ENCODE data around the gene IGSF21.
A peak's percentile ranks its signal among the peaks of the same experiment; 100 is the strongest.

The IGSF21 gene

DNA sequence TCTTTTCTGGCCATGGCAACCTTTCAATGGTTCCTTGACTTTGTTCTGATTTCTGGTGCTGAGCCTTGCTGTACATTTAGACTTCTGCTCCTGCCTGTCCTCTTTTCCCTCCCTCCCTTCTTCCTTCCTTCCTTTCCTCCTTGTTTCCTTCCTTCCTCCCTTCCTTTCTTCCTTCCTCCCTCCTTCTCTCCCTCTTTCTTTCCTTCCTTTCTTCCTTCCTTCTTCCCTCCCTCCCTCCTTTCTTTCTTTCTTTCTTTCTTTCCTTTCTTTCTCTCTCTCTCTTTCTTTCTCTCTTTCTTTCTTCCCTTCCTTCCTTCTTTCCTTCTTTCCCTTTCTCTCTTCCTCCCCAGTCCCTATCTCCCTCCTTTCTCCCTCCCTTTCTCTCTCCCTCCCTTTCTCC lies 10.4 kb upstream of the IGSF21 start:
- DNase-seq = no peak

DNA sequence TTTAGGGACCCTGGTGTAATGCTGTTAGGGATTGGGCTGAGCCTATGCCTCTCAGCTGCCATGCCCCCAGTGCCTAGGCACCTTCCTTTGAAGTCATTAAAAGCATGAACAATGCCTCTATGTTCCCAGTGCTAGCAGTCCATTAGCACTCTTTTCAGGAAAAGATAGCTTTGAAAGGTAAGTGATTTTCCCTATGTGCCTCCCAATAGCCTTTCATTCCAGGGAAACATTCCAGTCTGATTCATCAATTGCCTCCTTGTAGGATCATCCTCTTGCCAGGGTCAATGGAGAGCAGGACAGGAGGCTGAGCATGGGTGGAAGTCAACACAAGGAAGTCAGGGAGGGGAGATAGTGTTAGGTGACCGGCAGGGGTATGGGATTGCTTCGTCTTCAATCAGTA lies 8.6 kb upstream of the IGSF21 start:
- no peak for DNase-seq

DNA sequence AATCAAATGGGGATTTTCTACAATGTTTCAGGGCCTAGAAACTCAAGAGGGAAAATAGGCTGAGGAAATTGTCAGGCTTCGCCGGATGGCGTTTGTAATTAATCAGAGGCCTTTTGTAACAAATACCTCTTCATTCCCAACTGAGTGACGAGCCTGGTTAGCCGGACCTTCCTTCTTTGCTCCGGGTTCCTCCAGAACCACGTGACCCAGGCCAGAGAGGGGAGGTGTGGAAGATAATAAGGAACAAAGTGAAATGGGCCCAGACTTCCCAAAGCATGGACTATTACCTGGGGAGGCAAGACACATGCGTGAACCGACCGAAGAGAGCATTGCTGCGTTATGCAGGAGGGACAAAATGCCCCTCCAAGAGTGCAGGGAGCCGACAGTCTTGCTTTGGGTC lies 7.5 kb upstream of the IGSF21 start:
- no peak for DNase-seq

DNA sequence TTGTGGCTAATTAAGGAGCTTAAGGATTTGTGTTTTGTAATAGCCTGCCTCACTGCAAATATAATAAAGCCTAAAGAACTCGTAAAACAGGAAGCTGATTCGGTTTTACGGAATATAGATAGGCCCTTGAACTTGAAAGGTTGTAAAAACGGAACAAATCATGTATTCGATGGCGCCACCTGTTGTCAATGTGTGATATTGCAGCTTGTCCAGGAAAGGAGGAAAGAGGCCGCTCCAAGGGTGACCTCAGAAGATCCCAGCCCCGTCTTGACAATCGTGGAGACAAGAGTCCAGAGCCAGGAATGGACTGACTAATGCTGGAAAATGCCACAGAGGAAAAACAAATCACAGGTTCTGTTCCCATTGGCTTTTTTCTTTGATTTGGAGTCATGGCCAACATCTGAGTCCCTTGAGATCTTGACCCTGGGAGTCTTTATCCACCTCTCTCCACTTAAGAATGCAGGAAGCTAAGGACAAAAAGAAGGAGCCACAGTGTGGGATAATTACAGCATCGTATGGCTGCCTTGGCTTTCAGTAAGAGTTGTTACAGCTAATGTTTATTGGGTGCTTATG lies 7.0 kb upstream of the IGSF21 start:
- DNase-seq = peak; percentile 42

DNA sequence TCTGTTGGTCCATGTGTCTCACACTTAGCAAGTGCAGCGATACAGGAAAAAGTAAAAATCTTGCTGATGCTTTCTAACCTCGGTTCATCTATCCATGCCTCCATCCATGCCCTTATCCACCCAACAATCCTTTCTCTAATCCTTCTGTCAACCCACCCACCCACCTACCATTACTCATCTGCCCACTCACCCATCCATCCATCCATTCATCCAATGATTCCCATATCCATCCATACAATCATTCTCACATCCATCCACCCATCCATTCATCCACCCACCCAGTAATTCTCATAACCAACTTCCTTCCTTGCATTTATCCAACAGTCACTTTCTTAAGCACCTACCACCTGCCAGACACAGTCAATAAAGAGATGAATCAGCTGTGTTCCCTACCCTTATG lies 6.1 kb upstream of the IGSF21 start:
- DNase-seq = no peak

DNA sequence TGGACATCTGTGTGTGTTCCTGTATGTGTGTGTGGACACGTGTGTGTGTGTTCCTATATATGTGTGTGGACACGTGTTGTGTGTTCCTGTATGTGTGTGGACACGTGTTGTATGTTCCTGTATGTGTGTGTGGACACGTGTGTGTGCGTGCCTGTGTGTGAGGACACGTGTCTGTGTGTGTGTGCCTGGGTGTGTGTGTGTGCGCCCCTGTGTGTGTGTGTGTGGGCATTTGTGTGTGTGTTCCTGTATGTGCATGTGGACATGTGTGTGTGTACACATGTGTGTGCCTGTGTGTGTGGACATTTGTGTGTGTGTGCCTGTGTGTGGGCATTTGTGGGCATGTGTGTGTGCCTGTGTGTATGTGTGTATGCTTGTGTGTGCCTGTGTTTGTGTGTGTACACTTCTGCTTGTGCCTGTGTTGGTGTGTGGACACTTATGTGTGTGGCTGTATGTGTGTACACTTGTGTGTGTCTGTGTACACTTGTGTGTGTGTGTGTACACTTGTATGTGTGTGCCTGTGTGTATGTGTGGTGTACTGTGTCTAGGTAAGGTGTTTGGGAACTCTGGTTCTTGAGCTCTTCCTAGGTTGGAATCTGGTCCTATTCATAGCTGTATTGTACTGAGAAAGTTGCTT lies 3.7 kb upstream of the IGSF21 start:
- DNase-seq = no peak

DNA sequence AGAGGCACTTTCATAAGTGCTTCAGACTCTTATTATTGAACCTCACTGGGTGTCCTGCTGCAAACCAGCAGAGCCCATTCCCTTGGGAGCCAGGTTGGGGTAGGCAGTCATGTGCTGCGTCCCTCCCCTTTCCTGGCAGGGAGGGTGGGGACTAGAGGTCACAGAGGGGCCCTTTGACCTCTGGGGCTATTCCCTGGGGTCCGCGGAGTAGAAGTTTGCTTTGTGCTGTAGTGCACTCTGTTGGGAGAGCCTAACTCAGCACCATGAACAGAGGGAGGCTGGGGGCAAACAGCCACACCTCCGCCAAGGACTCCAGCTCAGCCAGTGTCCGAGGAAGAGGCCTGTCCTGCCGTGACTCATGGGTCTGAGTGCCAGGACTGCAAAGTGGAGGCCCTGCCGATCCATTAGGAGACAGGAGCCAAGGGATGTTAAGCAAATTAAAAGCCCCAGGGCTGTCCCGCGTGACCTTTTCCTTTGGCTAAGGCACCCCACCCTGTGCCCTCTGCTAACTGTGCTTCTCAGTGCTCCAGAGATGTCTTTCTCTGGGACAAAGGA lies 3.0 kb upstream of the IGSF21 start:
- DNase-seq = no peak

DNA sequence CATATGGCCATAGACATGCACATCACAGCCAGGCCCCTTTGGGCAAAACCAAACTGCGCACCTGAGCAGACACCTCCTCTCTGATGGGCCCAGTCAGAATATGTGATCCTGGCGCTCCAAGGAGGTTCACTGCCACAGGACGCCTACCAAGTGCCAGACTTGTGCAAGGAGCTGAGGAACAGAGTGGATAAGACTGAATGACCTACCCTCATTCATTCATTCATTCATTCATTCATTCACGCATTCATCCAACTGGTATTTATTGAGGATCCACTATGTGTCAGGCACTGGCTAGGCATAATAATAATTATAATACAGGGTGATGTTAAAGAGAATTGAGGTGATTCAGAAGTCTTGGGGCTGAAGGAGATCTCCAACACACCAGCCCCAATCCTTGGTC lies 2.4 kb upstream of the IGSF21 start:
- no peak for DNase-seq

DNA sequence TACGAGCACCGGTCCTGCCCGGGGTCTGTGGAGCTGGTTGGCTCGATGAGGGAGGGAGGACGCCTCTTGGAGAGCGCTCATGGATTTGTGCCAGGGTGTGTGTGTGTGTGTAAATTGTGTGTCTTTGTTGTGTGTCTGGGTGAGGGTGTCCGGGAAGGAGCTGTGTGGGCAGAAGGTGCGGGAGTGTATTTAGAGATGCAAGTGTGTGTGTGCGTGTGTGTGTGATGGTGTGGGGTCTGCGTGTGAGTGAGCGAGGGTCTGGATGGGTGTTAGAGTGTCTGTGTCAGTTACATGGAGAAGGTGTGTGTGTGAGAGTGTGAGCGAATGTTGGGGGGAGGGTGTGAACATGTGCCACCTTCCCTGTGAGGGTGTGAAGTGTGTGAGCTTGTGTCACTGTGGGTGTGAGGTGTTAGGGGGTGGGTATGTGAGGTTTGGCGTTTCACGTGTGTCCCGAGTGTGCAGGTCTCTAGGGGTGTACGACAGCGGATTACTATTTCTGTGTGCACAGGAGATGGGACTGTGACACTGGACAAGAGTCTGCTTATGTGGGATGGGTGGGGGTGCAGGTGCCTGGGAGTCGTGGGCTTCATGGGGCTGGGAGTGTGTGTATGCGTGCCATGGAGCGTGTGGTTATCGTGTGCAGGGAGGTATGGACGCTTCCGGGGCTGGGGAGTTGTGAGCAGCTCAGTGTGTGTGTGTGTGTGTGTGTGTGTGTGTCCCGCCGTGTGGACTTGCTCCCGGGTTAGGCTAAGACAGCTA lies 880 bp downstream of the IGSF21 start:
- DNase-seq = no peak

DNA sequence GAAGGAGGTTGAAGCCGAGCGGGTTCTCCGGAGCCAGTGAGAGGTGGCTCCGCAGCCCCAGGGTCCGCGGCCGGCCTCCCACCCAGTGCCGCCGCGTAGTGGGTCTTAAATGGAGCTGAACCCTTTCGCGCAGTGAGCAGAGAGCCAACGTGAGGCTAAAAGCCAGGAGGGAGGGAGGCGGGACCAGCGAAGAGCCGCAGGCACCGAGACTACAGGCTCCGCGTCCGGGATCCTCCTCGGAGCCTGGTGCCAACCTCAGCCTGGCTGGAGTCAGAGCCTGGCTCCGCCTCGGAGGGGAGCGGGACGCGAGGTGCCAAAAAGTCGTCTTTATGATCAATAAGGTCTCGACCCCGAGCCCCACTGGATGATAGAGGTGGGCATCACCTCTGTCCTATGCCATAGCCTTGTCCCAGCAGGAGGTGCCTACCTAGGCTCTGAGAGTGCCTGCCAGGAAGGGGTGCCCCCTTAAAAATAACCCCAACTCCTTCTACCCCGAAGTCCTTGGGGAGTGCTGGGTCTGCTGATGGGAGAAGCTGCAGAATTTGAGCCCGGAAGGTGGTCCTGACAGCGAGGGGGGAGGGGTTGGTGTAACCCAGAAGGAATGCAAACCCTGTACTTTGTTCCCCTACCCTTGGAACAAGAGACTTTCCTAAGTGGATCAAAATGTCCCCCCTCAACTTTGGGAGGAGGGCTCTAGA lies 1.6 kb downstream of the IGSF21 start:
- DNase-seq = no peak

DNA sequence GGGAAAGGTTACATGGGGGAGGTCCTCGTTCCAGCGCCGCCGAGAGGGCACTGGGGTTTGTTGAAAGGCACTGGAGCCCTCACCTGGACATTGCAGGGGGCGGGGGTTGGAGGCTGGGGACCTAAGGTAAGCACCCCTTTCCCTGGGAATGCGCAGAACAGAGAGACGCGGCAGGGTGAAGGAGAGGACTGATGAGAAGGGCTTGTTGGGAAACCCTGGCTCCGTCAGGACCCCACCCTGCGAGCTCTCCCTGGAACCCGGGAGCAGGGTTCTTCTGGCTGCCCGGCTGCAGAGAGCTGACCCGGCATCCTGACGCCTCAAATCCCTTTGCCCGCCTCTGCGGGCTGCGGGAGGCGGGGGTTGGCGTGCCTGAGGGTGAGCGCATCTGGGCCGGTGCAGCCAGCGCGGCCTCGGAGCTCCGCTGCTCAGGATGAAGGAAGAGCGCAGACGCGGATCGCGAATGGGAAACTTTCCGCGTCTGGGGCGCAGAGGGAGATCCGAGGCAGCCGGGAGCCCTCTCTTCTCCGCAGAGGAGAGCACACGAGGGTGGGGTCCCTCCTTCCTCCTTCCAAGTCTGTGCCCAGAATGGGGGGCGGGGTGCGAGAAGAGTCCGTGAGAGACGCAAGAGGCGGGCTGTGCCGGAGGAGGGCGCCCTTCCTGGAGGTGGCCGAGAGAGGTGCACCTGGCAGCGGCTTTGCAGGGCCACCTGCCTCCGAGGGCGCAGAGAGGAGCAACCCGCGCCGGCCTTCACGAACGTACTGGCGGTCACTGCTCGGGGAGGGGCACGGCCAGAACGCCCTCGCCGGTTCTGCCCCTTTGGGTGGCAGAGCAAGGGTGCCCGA lies 2.4 kb downstream of the IGSF21 start:
- DNase-seq = no peak

DNA sequence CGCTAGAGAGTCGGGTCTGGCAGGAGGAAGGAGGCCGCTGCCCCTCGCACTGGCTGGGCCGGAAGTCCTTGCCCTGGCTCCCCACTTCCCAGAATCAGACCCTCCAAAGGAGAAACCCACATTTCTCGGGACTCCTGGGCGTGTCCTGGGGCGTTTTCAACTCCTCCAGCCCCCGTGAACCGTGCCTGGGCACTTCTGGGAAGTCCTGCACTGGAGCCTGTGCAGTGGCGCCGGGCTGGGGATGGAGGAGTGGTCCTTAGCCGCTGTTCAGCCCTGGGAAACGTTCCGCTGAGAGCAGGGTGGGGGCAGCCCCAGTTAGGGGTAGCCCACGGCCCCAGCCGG lies 3.0 kb downstream of the IGSF21 start:
- DNase-seq = no peak

DNA sequence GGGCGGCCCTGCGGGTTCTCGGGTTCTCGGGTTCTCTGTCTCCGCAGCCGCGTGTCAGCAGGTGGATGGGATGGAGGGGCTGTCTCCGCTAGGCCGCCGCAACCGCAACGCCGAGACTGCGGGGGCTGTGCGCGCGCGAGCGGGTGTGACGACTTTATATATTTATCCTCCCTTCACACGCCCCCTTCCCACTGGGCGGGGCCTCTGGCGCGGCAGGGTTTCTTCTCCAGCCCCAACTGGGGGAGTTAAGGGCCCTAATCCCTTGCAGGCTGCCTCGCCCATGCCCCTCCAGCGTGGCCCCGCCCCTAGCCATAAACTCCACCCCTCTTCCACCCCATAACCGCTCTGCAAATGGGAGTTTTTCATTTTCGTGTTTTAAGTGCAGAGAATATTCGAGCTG lies 3.4 kb downstream of the IGSF21 start:
- DNase-seq = no peak

DNA sequence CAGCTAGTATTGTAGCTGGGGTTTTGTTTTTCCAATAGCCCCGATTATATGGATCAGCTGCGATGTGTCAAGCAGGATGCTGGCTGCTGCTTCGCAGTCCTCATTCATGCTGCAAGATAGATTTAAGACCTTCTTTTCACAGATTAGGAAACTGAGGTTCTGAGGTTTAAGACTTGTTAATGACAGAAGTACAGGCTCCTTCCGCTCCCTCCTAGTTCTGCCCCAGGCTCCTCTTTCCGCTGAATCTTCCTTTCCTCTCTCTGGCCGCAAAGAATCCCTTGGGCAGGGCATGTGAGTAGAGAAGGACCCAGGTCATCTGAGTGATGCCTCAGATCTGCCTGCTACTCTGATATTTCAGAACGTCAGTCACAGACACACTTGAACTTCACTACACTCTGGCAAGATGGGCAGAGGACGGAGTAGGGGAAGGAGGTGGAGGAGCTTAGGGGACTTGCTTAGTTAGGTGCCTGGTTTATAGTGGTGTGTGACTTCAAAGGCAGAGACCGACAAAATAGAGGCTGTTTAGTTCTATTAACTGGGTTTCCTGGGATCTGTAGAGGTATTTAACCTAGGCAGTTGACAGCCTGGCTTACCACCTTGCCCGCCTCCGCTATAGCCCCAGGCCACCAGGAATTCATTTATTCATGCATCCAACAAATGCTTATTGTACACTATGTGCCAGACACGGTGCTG lies 4.2 kb downstream of the IGSF21 start:
- no peak for DNase-seq

DNA sequence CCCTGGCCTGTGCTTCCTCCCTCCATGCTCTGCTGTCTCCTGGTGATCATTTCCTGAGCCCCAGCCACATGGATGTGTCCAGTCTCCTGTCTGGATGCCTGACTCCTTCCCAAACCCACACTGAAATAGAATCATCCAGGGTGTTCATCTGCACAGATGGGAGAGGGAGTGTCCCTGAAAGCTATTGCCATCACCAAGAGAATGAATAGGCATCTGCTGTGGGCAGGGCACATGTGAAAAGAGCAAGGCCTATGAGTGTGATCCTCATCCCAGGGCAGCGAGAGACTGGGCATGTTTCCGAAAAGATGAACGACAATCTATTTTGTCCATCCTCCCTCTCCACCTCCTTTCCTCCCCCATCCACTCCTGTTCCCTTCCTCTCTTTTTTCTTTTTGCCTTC lies 5.0 kb downstream of the IGSF21 start:
- no peak for DNase-seq

DNA sequence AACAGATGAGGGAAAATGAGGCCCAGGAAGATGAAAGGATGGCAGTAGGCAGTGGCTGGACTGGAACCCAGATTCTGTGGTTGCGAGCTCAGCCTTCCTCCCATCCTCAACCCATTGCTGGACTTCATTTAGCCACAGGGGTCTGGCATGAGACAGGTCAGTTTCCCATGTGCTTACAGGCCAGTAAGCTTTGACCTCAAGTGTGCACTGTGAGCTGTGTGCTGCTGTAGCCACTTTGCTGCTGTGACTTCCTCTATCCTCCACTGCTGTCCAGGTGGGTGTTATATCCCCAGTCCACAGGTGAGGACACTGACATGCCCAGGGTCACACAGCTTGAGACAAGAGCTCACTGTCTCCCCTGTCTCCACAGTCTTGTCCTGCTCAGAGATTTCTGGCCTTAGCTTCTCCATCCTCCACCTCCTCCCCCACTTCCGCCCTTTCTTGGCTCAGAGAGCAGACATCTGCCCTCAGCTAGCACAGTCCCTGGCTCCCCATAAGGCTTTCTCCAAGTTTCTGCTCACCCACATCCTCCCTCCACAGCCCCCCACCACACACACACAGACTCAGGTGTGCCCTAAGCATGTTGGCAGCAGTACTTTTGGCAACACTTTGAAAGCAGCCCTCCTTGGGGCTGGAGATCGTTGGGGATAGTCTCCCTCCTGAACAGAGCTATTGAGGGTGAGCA lies 7.3 kb downstream of the IGSF21 start:
- no peak for DNase-seq

DNA sequence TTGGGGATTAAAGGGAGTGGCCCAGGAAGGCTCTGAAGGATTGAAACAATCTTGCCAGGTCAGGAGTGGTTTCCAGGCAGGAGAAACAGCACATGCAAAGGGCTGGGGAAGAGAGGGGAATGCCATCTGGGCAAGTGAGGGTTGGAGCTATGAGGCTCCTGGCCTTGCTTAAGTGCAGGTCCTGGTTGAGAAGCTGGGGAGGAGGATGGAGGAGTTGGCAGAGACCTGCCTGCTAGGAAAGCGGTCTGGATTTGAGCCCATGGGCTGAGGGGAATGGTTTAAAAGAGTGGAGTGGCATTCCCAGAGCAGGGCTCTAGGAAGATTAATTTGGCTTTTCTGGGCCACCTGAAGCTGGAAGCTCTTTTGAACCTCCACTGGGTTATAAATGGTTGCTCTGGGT lies 9.2 kb downstream of the IGSF21 start:
- DNase-seq = no peak

DNA sequence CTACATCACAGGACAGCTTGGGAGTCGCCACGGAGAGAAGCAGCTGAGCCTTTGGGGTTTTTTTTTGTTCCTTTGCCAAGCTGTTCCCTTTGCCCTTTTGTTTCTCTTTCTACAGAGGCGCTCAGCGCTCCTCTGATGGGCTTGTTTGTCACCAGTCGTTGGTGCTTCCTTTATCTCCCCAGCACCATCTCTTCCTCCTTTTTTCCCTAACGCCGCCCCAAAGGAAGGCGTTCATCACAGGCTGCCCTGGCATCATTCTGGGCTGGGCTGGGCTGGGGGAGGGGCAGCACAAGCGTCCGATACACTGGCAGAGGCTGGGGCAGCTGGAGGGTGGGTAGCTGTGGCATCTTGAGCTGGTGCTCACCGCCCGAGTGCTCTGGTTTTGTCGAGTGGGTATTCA lies 10.5 kb downstream of the IGSF21 start:
- no peak for DNase-seq

DNA sequence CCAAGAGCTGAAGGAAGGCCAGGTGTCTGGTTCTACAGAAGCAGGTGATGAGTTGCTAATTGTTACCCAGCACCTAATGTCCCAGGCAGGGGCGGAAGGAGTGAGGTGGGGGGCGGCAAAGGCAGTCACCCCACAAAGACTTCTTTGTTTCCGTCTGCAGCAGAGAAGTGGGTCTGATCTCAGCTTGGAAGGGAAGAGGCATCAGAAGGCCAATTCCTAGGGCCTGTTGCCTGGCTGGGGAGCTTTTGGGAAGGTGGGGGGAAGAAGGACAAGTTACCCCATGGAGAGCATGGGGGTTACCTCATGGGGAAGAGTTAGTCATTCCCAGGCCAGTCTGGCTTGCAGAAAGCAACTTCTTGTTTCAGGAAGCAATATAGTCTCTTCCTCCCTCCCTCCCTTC lies 10.9 kb downstream of the IGSF21 start:
- no peak for DNase-seq

DNA sequence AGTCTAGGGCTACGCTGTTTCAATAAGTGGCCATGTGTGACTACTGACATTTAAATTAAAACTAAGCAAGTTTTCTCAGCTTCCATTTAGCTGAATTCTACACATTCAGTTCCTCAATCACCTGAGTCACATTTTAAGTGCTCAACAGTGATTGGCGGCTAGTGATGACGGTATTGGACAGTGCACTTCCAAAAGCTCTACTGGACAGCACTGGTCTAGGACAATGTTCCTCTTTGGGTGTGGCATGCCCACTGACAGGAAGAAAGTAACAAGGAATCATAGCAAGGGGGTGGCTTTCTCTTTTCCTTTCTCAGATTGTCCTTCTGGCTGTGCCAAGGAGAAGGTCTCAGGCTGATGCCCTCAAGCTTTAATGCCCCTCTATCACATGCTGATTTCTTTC lies 11.7 kb downstream of the IGSF21 start:
- no peak for DNase-seq

DNA sequence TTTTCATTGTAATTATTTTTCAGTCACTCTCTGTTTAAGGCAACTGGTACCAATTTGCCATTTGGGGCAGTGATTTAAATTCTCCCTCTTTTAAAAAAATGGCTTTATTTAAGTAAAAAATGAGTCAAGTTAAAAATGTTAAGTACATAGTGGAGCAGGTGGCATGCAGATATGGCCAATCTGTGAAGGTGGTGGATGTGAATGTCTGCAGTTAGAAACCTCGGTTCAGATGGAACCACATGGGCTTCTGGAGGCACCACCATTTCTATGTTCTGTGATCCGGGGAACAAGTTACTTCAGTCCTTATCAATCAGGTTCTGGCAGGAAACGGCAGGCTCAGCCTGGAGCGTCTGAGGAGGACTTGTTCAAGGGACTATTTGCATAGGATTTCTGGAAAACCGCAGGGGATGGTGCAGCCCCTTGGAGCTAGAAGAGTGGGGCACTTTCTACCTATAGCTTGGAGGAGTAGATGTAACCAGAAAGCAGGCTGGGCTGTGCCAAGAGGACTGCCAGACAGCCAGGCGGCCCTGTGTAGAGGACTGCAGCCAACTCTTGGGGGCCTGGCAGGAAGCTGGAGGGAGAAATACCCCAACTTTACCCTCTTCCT lies 12.3 kb downstream of the IGSF21 start:
- DNase-seq = no peak

Measured in activated CD4-positive, CD25-positive, alpha-beta regulatory T cell treated with anti-CD3 and anti-CD28 coated beads, Interleukin-2, amount 50 U/mL, for 72 hours (primary cell).